ENCODE results near the gene TBC1D4. TPM values are rescaled to one million over a fixed set of nuclear protein-coding genes. Genes with fewer than 3 reads are reported as not detected.

TBC1D4 gene
- 6.5 and 7.0 TPM in 2 replicates for total RNA-seq

GRCh38 chr13:75482070-75482819 lies at the start of gene TBC1D4:
Gene TBC1D4 (minus strand): TSS chr13:75482169. CDS start chr13:75481767, 402 bp downstream.

Other genes starting within 250 kb of the TBC1D4 start
- gene COMMD6, start 55.7 kb upstream of the TBC1D4 start, total RNA-seq, result 82.8 and 101 TPM in 2 replicates
- gene UCHL3, start 67.6 kb upstream of the TBC1D4 start, total RNA-seq, result 29.3 and 36.3 TPM in 2 replicates
- 16.4 and 71.6 TPM in 2 replicates for gene LMO7, start 154.2 kb upstream of the TBC1D4 start, total RNA-seq